CD4-positive, alpha-beta T cell treated with Interleukin-6 for 4 hours (primary cell): Measurements from ENCODE around the gene ACMSD.
"Not testable (repeated sequence)": the region's sequence is repeated elsewhere in the genome, so short reads cannot be mapped to it uniquely, and the experiment has no call there.

Source experiments
- DNase-seq: peaks from one replicate; pipeline ENCODE4 v3.0.0-alpha.2; 2020; ENCODE audit warnings: mixed read lengths

The ACMSD gene

GRCh38 chr2:134855709-134856108 is 17.3 kb downstream of the ACMSD start:
- no peak for DNase-seq

- DNase-seq, result no peak
These were observed 19.8 kb downstream of the ACMSD start for GRCh38 chr2:134858245-134858644.

- DNase-seq, result no peak
These were observed 22.8 kb downstream of the ACMSD start for GRCh38 chr2:134861173-134861572.

GRCh38 chr2:134862069-134862468 is 23.7 kb downstream of the ACMSD start:
- no peak for DNase-seq

GRCh38 chr2:134862674-134863073 is 24.3 kb downstream of the ACMSD start:
- DNase-seq, result no peak

- no peak for DNase-seq
These were observed 25.0 kb downstream of the ACMSD start for GRCh38 chr2:134863446-134863845.

- DNase-seq, result no peak
These were observed 26.8 kb downstream of the ACMSD start for GRCh38 chr2:134865067-134865787.

- no peak for DNase-seq
These were observed 28.2 kb downstream of the ACMSD start for GRCh38 chr2:134866498-134867099.

GRCh38 chr2:134869946-134870736 is 31.7 kb downstream of the ACMSD start:
- no peak for DNase-seq

- DNase-seq, result no peak
These were observed 34.7 kb downstream of the ACMSD start for GRCh38 chr2:134873152-134873551.

GRCh38 chr2:134875309-134875708 is 36.9 kb downstream of the ACMSD start:
- DNase-seq, result no peak

GRCh38 chr2:134882773-134883172 is 44.4 kb downstream of the ACMSD start:
- DNase-seq, result no peak

GRCh38 chr2:134883552-134884293 is 45.3 kb downstream of the ACMSD start:
- no peak for DNase-seq

GRCh38 chr2:134884435-134884834 is 46.0 kb downstream of the ACMSD start:
- DNase-seq, result no peak

GRCh38 chr2:134892282-134893035 is 54.0 kb downstream of the ACMSD start:
- DNase-seq, result no peak

GRCh38 chr2:134897932-134898331 is 59.5 kb downstream of the ACMSD start:
- no peak for DNase-seq

- no peak for DNase-seq
These were observed 60.8 kb downstream of the ACMSD start for GRCh38 chr2:134899204-134899603.

GRCh38 chr2:134900151-134900550 is 61.7 kb downstream of the ACMSD start:
- no peak for DNase-seq

GRCh38 chr2:134903701-134904100 is 65.3 kb downstream of the ACMSD start:
- DNase-seq, result not testable (repeated sequence)

GRCh38 chr2:134905168-134905567 is 66.8 kb downstream of the ACMSD start:
- no peak for DNase-seq

GRCh38 chr2:134906726-134907125 is 68.3 kb downstream of the ACMSD start:
- no peak for DNase-seq

- not testable (repeated sequence) for DNase-seq
These were observed 69.2 kb downstream of the ACMSD start for GRCh38 chr2:134907441-134908116.
